GM21737 (cell line): ENCODE results near the gene ZBTB39.

ENCODE experiments used
- ATAC-seq: cut with Tn5 transposase; IDR thresholded peaks from one replicate; pipeline ENCODE4 v1.9.1; 2021; ENCODE audit warnings: mild to moderate bottlenecking, moderate library complexity; ENCODE audit not compliant: unreplicated experiment

Gene ZBTB39

DNA sequence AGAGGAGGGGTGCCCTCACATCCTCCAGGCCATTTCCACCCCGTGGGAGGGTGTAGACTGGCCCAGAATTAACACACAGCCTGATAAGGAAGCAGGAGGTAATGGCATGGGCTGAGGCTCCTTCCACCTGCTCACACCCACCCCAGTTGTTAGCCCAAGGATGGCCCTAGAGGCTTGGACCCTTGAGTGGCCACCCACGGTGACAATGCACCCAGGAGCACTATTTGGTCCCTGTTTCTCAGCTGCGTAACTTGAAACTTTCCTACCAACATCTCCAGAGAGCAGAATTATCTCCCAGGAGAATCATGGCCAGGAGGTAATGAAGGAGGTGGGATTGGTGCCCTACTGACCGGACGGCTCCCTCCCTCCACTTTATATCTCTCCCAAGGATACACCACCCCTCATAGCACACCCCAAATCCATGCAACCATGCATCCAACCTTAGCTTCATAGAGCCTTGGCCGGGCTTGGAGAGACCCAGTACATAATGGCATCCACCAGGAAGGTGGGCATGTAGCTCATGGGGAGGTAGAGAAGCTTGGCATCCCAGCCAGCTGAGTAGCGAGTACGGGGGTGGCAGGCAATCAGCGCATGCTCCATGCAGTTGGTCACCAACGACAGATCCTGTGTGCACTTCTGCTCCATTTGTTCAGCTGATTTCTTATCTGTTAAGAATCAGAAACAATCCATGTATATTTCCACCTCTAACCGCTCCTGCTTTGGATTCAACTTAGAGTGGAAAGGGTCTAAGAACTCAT is 54.6 kb downstream of the ZBTB39 start:
- no peak for ATAC-seq

GRCh38 chr12:56948881-56949280 is 57.5 kb downstream of the ZBTB39 start:
- no peak for ATAC-seq
